ENCODE results near the gene PAQR7. TPM values are rescaled to one million over a fixed set of nuclear protein-coding genes. Genes with fewer than 3 reads are reported as not detected.

The PAQR7 gene
- total and polyA plus RNA-seq, 3 experiments from 2014 or later: 0.09 to 8.1 (median 7.9) TPM

DNA sequence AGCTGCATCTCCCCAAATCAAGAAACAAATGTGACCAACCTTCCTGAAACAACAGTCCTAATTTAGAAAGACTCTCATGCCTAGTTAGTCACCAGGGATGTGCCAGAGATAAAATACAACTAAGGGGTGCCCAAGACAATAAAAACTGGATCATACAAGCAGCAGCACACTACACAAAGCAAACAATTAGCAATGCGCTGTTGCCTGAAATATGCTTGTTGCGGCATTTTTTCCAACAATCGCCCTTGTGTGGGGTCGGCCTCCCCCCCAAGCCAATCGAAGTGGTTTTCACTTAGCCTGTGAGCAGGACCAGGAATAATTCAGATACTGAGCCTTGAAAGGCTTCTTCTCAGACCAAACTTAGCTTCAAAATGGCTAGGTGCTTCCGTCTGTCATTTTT lies 32.1 kb upstream of the PAQR7 start:
- H3K27ac ChIP-seq (ENCODE audit: low read depth, low read length): no peak overlapping the region

DNA sequence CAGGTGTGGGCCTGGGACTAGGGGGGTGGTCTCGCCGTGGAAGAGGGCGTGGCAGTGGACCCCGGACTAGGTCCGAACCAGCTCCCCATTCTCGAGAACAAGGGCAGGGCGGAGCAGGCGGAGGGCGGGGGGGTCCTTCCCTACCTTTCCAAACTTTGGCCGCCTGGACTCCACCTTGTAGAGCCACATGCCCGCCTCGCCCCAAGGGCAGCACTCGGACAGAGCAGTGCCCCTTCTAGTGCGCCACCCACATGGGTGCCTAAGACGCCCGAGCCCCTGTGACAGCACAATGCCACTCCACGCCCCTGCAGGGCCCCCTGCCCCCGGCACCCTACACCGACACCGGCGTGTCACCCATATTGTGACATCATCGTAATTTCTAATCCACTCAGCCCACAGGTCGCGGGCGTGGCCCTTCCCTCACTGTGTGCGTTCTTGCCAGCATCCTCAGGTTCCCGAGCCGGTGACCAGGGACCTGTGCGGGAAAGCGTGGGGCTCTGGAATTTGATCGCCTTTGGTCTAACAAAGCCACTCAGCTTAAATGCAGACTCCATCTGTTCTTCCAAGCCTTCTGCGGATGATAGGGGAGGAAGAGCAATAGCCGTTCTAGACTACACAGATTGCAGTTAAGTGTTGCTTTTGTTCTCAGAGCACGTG lies 31.3 kb upstream of the PAQR7 start:
- Mint-ChIP-seq H3K36me3 (peaks cover 0 to 13% (median 2%) of the 10 kb centered on the region in 3 donors), H3K4me1 (peaks cover 15 to 26% (median 25%) of the 10 kb centered on the region in 3 donors), H3K27me3 (no peaks in the 10 kb centered on the region), H3K9me3 (no peaks in the 10 kb centered on the region), H3K27ac (peak overlapping the region; percentile 66 to 96 (median 78)), H3K4me3 (peak overlapping the region; percentile 80 to 97 (median 87))
- Histone ChIP-seq H3K9me3 (ENCODE audit: low read length) (no peaks in the 10 kb centered on the region), H3K4me1 (ENCODE audit: insufficient read depth, low read length) (peaks cover 12% of the 10 kb centered on the region), H3K36me3 (ENCODE audit: insufficient read depth, low read length) (no peaks in the 10 kb centered on the region), H3K27me3 (ENCODE audit: insufficient read depth, low read length, poor library complexity, severe bottlenecking) (no peaks in the 10 kb centered on the region), H3K27ac (ENCODE audit: low read depth, low read length) (no peak overlapping the region), H3K4me3 (ENCODE audit: low read length) (peak overlapping the region; percentile 49)
- ChIA-PET POLR2A (interaction anchor here (0.6 to 3.0 kb wide), 2 partner anchors 11 to 91 kb away, joined by 4 to 20 read pairs; partner anchors contain the start of gene PAFAH2), CTCF (interaction anchor here (1.6 kb wide), 1 partner anchor 11 kb away, joined by 7 read pairs; no protein-coding TSS in a partner anchor)
- DNase-seq: peak in 3 of 5 donors; percentile 7 to 63 (median 35)

More for the DNA sequence above, 32.1 kb upstream of the PAQR7 start:
- ChIA-PET CTCF (interaction anchor here (1.6 kb wide), 1 partner anchor 12 kb away, joined by 7 read pairs; no protein-coding TSS in a partner anchor), POLR2A (interaction anchor here (3.0 kb wide), 1 partner anchor 91 kb away, joined by 20 read pairs; the partner anchor contains the start of gene PAFAH2)
- Mint-ChIP-seq H3K36me3 (peaks cover 0 to 10% (median 1%) of the 10 kb centered on the region in 3 donors), H3K27ac (peak overlapping the region in 7 of 8 donors; percentile 22 to 72 (median 52)), H3K4me3 (peak overlapping the region; percentile 0 to 92 (median 80)), H3K4me1 (peaks cover 15 to 26% (median 25%) of the 10 kb centered on the region in 3 donors), H3K27me3 (no peaks in the 10 kb centered on the region), H3K9me3 (no peaks in the 10 kb centered on the region)
- H3K9me3 ChIP-seq (ENCODE audit: low read length): no peaks in the 10 kb centered on the region
- H3K27me3 ChIP-seq (ENCODE audit: insufficient read depth, low read length, poor library complexity, severe bottlenecking): no peaks in the 10 kb centered on the region
- peaks cover 12% of the 10 kb centered on the region for H3K4me1 ChIP-seq (ENCODE audit: insufficient read depth, low read length)
- no peaks in the 10 kb centered on the region for H3K36me3 ChIP-seq (ENCODE audit: insufficient read depth, low read length)
- DNase-seq: no peak
- no peak overlapping the region for H3K4me3 ChIP-seq (ENCODE audit: low read length)

GRCh38 chr1:25905680-25906643 lies 30.5 kb upstream of the PAQR7 start, which contains the start of gene STMN1:
Gene STMN1 (minus strand): TSS chr1:25906419. CDS start chr1:25904676, 1,743 bp downstream.
- Mint-ChIP-seq H3K27me3 (no peaks in the 10 kb centered on the region), H3K4me1 (peaks cover 15 to 26% (median 25%) of the 10 kb centered on the region in 3 donors), H3K36me3 (peaks cover 1 to 20% (median 2%) of the 10 kb centered on the region in 3 donors), H3K27ac (peak within 1 kb of the TSS; percentile 74 to 96 (median 95)), H3K4me3 (peak within 1 kb of the TSS; percentile 86 to 97 (median 92)), H3K9me3 (no peaks in the 10 kb centered on the region)
- Histone ChIP-seq H3K4me3 (ENCODE audit: low read length) (peak within 1 kb of the TSS; percentile 84), H3K36me3 (ENCODE audit: insufficient read depth, low read length) (no peaks in the 10 kb centered on the region), H3K4me1 (ENCODE audit: insufficient read depth, low read length) (peaks cover 12% of the 10 kb centered on the region), H3K27ac (ENCODE audit: low read depth, low read length) (peak within 1 kb of the TSS; percentile 76), H3K27me3 (ENCODE audit: insufficient read depth, low read length, poor library complexity, severe bottlenecking) (no peaks in the 10 kb centered on the region), H3K9me3 (ENCODE audit: low read length) (no peaks in the 10 kb centered on the region)
- ChIA-PET POLR2A (interaction anchor here (0.6 to 3.0 kb wide), 4 partner anchors 10 to 155 kb away, joined by 3 to 20 read pairs (median 10); partner anchors contain the start of gene PAFAH2), CTCF (interaction anchor here (1.1 to 6.4 kb wide), 8 partner anchors 8 to 131 kb away, joined by 3 to 49 read pairs (median 6); partner anchors contain the start of gene PAFAH2)
- DNase-seq: peak; percentile 74 to 90 (median 86)

DNA sequence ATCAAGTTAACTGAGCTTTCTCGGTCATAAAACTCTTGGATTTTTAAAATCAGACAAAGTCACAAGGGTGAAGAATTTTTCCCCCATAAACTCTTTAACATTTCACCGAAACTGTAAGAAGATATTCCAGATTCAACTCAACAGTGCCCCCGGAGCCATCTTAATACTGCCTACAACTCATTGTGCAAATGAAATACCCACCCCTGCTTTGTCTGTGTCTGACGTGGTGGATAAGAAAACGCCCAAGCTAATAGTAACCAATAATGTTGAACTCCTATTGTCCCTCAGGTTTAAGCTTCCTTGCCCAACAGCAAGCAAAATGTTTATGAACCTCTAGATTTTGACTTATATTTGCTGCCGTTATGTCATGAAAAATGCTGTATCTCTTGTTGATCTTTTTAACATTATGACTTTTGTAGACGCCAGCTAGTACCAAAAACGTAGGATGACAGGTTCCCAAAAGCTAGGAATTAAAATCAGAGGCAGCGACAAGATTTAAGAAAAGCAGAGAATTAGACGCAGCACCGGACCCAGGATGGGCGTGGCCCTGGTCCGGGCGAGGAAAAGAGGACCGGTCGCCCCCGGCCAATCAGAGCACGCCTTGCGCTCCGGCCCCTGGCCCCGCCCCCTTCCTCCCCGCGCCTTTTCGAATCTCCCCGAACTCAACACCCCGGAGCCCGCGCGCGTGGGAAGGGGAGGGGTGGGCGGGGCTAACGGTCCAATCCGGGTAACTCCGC lies 29.6 kb upstream of the PAQR7 start:
- H3K36me3 Mint-ChIP-seq: peaks cover 2 to 29% (median 5%) of the 10 kb centered on the region in 3 donors
- CTCF ChIA-PET: interaction anchor here (0.6 to 6.4 kb wide), 8 partner anchors 9 to 131 kb away, joined by 3 to 49 read pairs (median 6); partner anchors contain the start of gene PAFAH2

GRCh38 chr1:25903986-25904385 lies 28.5 kb upstream of the PAQR7 start:
- H3K4me3 Mint-ChIP-seq: peak overlapping the region in 6 of 7 donors; percentile 85 to 93 (median 92)
- H3K4me1 ChIP-seq (ENCODE audit: insufficient read depth, low read length): peaks cover 12% of the 10 kb centered on the region
- no peak for DNase-seq
- no peak overlapping the region for H3K27ac ChIP-seq (ENCODE audit: low read depth, low read length)
- H3K27ac Mint-ChIP-seq: peak overlapping the region in 3 of 8 donors; percentile 32 to 96 (median 94)
- no peaks in the 10 kb centered on the region for H3K9me3 ChIP-seq (ENCODE audit: low read length)
- no peaks in the 10 kb centered on the region for H3K36me3 ChIP-seq (ENCODE audit: insufficient read depth, low read length)
- peaks cover 2 to 34% (median 5%) of the 10 kb centered on the region in 3 donors for H3K36me3 Mint-ChIP-seq
- H3K4me1 Mint-ChIP-seq: peaks cover 15 to 26% (median 25%) of the 10 kb centered on the region in 3 donors
- POLR2A ChIA-PET: interaction anchor here (1.3 to 2.3 kb wide), 2 partner anchors 8 to 84 kb away, joined by 6 to 16 read pairs; partner anchors contain the start of gene MTFR1L
- no peak overlapping the region for H3K4me3 ChIP-seq (ENCODE audit: low read length)
- no peaks in the 10 kb centered on the region for H3K27me3 ChIP-seq (ENCODE audit: insufficient read depth, low read length, poor library complexity, severe bottlenecking)
- no peaks in the 10 kb centered on the region for H3K9me3 Mint-ChIP-seq
- CTCF ChIA-PET: interaction anchor here (1.3 to 6.4 kb wide), 5 partner anchors 8 to 133 kb away, joined by 5 to 49 read pairs (median 13); partner anchors contain the start of gene PAFAH2
- H3K27me3 Mint-ChIP-seq: no peaks in the 10 kb centered on the region

More for the DNA sequence above, 29.6 kb upstream of the PAQR7 start:
- peak; percentile 77 to 93 (median 89) for DNase-seq
- Histone ChIP-seq H3K9me3 (ENCODE audit: low read length) (no peaks in the 10 kb centered on the region), H3K4me3 (ENCODE audit: low read length) (peak overlapping the region; percentile 84), H3K36me3 (ENCODE audit: insufficient read depth, low read length) (no peaks in the 10 kb centered on the region), H3K27ac (ENCODE audit: low read depth, low read length) (peak overlapping the region; percentile 76), H3K4me1 (ENCODE audit: insufficient read depth, low read length) (peaks cover 12% of the 10 kb centered on the region), H3K27me3 (ENCODE audit: insufficient read depth, low read length, poor library complexity, severe bottlenecking) (no peaks in the 10 kb centered on the region)
- Mint-ChIP-seq H3K27ac (peak overlapping the region; percentile 74 to 96 (median 93)), H3K4me1 (peaks cover 15 to 26% (median 25%) of the 10 kb centered on the region in 3 donors), H3K27me3 (no peaks in the 10 kb centered on the region), H3K9me3 (no peaks in the 10 kb centered on the region), H3K4me3 (peak overlapping the region; percentile 85 to 97 (median 92))
- POLR2A ChIA-PET: interaction anchor here (0.6 to 3.0 kb wide), 5 partner anchors 10 to 155 kb away, joined by 3 to 20 read pairs (median 6); partner anchors contain the start of genes MTFR1L and PAFAH2

- H3K9me3 Mint-ChIP-seq: no peaks in the 10 kb centered on the region
- POLR2A ChIA-PET: interaction anchor here (1.1 kb wide), 1 partner anchor 91 kb away, joined by 3 read pairs; no protein-coding TSS in a partner anchor
- no peaks in the 10 kb centered on the region for H3K9me3 ChIP-seq (ENCODE audit: low read length)
- H3K27ac ChIP-seq (ENCODE audit: low read depth, low read length): no peak overlapping the region
- no peaks in the 10 kb centered on the region for H3K27me3 ChIP-seq (ENCODE audit: insufficient read depth, low read length, poor library complexity, severe bottlenecking)
- H3K4me1 Mint-ChIP-seq: peaks cover 14 to 25% (median 24%) of the 10 kb centered on the region in 3 donors
- H3K27me3 Mint-ChIP-seq: no peaks in the 10 kb centered on the region
- peaks cover 12% of the 10 kb centered on the region for H3K4me1 ChIP-seq (ENCODE audit: insufficient read depth, low read length)
- peaks cover 2 to 41% (median 5%) of the 10 kb centered on the region in 3 donors for H3K36me3 Mint-ChIP-seq
- no peaks in the 10 kb centered on the region for H3K36me3 ChIP-seq (ENCODE audit: insufficient read depth, low read length)
- CTCF ChIA-PET: interaction anchor here (1.0 to 6.4 kb wide), 3 partner anchors 88 to 97 kb away, joined by 3 to 38 read pairs (median 13); partner anchors contain the start of gene PAFAH2
- peak overlapping the region in 1 of 8 donors; percentile 19 for H3K27ac Mint-ChIP-seq
- no peak overlapping the region for H3K4me3 Mint-ChIP-seq
- H3K4me3 ChIP-seq (ENCODE audit: low read length): no peak overlapping the region
- DNase-seq: no peak
These were observed 27.0 kb upstream of the PAQR7 start for GRCh38 chr1:25902462-25902861.
